Measurements from ENCODE around the gene ATF5.

GRCh38 chr19:49977076-49977475 lies 48.1 kb downstream of the ATF5 start:
- TF ChIP-seq, protein P1, sequence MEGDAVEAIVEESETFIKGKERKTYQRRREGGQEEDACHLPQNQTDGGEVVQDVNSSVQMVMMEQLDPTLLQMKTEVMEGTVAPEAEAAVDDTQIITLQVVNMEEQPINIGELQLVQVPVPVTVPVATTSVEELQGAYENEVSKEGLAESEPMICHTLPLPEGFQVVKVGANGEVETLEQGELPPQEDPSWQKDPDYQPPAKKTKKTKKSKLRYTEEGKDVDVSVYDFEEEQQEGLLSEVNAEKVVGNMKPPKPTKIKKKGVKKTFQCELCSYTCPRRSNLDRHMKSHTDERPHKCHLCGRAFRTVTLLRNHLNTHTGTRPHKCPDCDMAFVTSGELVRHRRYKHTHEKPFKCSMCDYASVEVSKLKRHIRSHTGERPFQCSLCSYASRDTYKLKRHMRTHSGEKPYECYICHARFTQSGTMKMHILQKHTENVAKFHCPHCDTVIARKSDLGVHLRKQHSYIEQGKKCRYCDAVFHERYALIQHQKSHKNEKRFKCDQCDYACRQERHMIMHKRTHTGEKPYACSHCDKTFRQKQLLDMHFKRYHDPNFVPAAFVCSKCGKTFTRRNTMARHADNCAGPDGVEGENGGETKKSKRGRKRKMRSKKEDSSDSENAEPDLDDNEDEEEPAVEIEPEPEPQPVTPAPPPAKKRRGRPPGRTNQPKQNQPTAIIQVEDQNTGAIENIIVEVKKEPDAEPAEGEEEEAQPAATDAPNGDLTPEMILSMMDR (IDR thresholded peaks at IDR 0.05; ENCODE audit: control extremely low read depth in 1 of 3, insufficient read depth in 1 of 3, low read depth in 1 of 3, low read length in 3 of 3): no peak
- no peak for TF ChIP-seq EP300 (IDR thresholded peaks at IDR 0.05; ENCODE audit: borderline replicate concordance in 1 of 2, low read depth in 2 of 2, low read length in 2 of 2)
- TF ChIP-seq, protein P2, sequence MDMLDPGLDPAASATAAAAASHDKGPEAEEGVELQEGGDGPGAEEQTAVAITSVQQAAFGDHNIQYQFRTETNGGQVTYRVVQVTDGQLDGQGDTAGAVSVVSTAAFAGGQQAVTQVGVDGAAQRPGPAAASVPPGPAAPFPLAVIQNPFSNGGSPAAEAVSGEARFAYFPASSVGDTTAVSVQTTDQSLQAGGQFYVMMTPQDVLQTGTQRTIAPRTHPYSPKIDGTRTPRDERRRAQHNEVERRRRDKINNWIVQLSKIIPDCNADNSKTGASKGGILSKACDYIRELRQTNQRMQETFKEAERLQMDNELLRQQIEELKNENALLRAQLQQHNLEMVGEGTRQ (IDR thresholded peaks at IDR 0.05; ENCODE audit: low read length): no peak

Data from H1 (cell line).